Measurements from ENCODE around the gene ARL3. TPM values are rescaled to one million over a fixed set of nuclear protein-coding genes. Genes with fewer than 3 reads are reported as not detected.

The ARL3 gene
- total RNA-seq, 1 experiment from 2014 or later: 13.3 TPM

GRCh38 chr10:102691285-102692066 lies 22.7 kb downstream of the ARL3 start (continued):
- TF ChIP-seq RORB (CRISPR knock-in tag; IDR thresholded peaks at IDR 0.05): no peak

- no peak overlapping the region for H3K27ac Mint-ChIP-seq
- no peaks in the 10 kb centered on the region for H3K9me3 Mint-ChIP-seq
- H3K36me3 Mint-ChIP-seq: peaks cover 31% of the 10 kb centered on the region
- ATAC-seq (no peak), DNase-seq (ENCODE audit: low spot score) (no peak)
- ChIA-PET POLR2A (no interaction called here), CTCF (interaction anchor here (1.4 kb wide), 1 partner anchor 14 kb away, joined by 3 read pairs; no protein-coding TSS in a partner anchor)
- peaks cover 13% of the 10 kb centered on the region for H3K4me1 Mint-ChIP-seq
- TF ChIP-seq NR3C1 (CRISPR knock-in tag; conservative IDR thresholded peaks at IDR 0.05; ENCODE audit: low read depth): no peak
- no peaks in the 10 kb centered on the region for H3K27me3 Mint-ChIP-seq (ENCODE audit: low read depth)
- no peak overlapping the region for H3K4me3 Mint-ChIP-seq
These were observed 30.5 kb downstream of the ARL3 start for GRCh38 chr10:102683736-102684135.

- CTCF ChIA-PET: interaction anchor here (0.6 to 1.5 kb wide), 3 partner anchors 14 to 68 kb away, joined by 3 to 4 read pairs (median 3); no protein-coding TSS in a partner anchor
- Mint-ChIP-seq H3K36me3 (peaks cover 31% of the 10 kb centered on the region), H3K9me3 (no peaks in the 10 kb centered on the region), H3K4me1 (peaks cover 20% of the 10 kb centered on the region), H3K4me3 (no peak overlapping the region), H3K27ac (no peak overlapping the region), H3K27me3 (ENCODE audit: low read depth) (no peaks in the 10 kb centered on the region)
- no peak for TF ChIP-seq TP53 (CRISPR knock-in tag; IDR thresholded peaks at IDR 0.05)
- no peak for TF ChIP-seq PRRX2 (CRISPR knock-in tag; IDR thresholded peaks at IDR 0.05)
- no peak for TF ChIP-seq CREB1 (CRISPR knock-in tag; IDR thresholded peaks at IDR 0.05)
- no peak for TF ChIP-seq ZNF423 (CRISPR knock-in tag; IDR thresholded peaks at IDR 0.05)
- TF ChIP-seq JUN (CRISPR knock-in tag; IDR thresholded peaks at IDR 0.05): no peak
- TF ChIP-seq FOXK1 (CRISPR knock-in tag; IDR thresholded peaks at IDR 0.05): no peak
- TF ChIP-seq TEAD1 (CRISPR knock-in tag; IDR thresholded peaks at IDR 0.05): no peak
- TF ChIP-seq EMX1 (CRISPR knock-in tag; IDR thresholded peaks at IDR 0.05): no peak
- no peak for TF ChIP-seq GRHL2 (CRISPR knock-in tag; IDR thresholded peaks at IDR 0.05; ENCODE audit: insufficient replicate concordance, severe bottlenecking)
- TF ChIP-seq ZNF232 (CRISPR knock-in tag; IDR thresholded peaks at IDR 0.05): no peak
- TF ChIP-seq CDX4 (CRISPR knock-in tag; IDR thresholded peaks at IDR 0.05; ENCODE audit: borderline replicate concordance): no peak
- no peak for TF ChIP-seq ZNF532 (CRISPR knock-in tag; IDR thresholded peaks at IDR 0.05; ENCODE audit: borderline replicate concordance)
- no peak for TF ChIP-seq ZNF219 (CRISPR knock-in tag; IDR thresholded peaks at IDR 0.05; ENCODE audit: borderline replicate concordance)
- TF ChIP-seq HMGXB4 (CRISPR knock-in tag; IDR thresholded peaks at IDR 0.05): no peak
- no peak for TF ChIP-seq MLX (CRISPR knock-in tag; IDR thresholded peaks at IDR 0.05)
- TF ChIP-seq CTCF (IDR thresholded peaks at IDR 0.05): no peak
- no peak for TF ChIP-seq FOXP4 (CRISPR knock-in tag; IDR thresholded peaks at IDR 0.05)
- POLR2A ChIA-PET: interaction anchor here (1.3 kb wide), 1 partner anchor 38 kb away, joined by 3 read pairs; the partner anchor contains the start of gene TRIM8
- DNase-seq (ENCODE audit: low spot score): no peak
- ATAC-seq: no peak
These were observed 31.2 kb downstream of the ARL3 start for GRCh38 chr10:102682981-102683380.

Measured in WTC11 (cell line).